Measurements from ENCODE around the gene SLC38A11.
"Not testable (repeated sequence)": the region's sequence is repeated elsewhere in the genome, so short reads cannot be mapped to it uniquely, and the experiment has no call there.

The SLC38A11 gene

DNA sequence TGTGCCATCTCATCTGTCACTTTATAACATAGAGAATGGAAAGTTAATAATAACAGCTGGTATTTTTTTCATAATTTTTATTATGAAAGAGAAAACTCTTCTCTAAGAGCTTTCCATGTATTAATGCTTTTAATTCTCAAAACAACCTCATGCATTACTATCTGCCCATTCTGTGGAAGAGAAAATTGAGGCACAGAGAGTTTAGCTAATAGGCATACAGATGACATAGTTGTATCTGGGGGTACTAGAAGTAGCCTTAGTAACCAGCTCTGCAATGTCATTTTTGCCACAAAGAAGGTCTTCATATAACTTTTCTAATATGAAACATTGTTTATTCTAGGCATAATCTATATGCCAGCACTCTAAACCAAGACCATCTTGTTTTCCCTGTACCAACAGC, 77.4 kb downstream of the SLC38A11 start:
- no peak for DNase-seq (ENCODE audit: low read depth, low spot score)

DNA sequence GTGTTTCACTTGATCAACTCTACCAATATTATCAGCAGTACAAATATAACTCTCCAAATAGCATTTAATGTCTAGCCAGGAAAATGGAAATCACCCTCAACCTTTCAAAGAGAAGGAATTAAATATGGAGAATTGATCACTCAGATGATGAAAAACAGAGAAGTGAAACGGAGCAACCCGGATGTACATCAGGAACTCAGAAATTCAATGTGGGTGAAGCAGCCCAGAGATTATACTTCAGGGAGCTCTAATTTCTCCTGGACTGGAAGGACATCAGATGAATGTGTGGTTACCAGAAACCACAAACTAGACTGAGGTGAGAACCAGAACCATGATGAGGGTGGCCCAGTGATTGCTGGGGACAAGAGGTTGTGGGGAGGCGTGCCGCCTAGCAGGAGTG, 78.2 kb downstream of the SLC38A11 start:
- DNase-seq (ENCODE audit: low read depth, low spot score) = no peak

DNA sequence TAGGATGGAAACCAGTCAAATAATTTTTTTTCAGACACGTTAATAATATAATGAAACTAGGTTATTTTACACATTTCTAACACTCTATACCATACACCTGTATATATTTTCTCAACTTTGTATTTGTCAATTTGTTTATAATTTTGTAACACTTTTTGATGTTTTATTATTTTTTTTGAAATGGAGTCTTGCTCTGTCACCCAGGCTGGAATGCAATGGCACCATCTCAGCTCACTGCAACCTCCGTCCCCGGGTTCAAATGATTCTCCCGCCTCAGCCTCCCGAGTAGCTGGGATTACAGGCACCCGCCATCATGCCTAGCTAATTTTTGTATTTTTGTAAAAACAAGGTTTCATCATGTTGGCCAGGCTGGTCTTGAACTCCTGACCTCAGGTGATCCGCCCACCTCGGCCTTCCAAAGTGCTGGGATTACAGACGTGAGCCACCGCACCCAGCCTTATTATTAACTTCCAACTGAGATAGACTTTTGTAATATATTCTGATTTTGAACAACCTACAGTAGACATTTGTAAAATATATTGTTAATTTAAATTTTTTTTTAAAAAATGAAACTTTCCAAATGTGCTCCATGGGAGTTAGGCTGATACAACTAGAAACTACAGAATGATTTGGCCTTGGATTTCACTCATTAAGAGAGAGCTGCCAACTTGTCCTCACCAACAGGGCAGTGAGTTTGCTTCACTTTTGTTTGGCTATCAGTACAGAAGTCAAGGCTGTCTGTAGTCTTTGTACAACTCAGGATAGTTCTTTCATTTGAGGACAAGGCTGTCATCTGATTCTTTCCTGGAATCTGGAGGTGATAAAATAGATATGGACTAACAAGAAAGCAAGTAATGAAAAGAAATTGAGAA, 79.8 kb downstream of the SLC38A11 start:
- no peak for DNase-seq (ENCODE audit: low read depth, low spot score)

DNA sequence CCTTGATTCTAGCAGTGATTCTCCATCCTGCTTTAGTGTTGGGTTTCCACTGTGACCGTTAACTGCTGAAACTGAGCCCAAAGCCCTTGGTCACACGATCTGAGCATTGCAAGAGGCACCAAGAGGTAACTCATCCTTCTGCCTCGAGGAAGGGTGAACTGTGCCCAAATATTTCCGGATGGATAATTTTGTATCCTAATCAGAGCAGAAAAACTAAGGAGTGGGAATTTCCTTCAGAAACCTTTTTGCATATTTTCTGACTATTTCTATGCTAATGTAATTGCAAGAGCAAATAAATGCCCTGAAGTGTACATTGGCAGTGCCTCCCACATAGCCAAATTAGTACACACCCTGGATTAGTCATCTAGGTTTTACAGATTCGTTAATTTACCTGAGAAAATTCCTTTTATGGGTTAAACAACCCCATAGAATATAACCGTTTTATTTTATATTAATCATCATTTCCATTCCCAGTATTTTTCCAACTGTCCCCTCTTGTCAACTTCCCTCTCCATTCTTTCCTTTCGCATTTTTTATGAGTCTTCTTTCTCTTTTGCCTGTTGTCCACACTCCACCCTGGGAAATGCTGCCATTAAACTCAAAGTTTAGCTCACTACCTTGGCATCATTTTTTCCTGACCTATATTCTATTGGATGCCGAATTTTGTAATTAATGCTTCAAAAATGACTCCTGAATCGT, 82.0 kb downstream of the SLC38A11 start:
- no peak for DNase-seq (ENCODE audit: low read depth, low spot score)

DNA sequence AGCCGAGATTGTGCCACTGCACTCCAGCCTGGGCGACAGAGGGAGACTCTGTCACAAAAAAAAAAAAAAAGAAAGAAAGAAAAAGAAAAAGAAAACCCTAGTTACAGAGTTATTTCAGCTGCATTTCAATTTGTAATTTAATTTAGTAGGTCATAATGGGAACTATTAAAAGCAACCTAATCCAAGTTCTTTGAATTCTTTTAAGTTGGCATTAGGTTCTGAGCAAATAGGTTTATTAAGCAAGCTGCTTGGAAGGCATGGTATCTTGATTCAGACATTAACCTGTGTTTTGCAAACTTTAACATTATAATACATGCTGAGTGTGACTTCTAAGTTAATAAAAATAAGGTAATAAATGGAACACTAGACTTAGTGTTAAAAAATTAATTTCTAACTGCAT, 83.9 kb downstream of the SLC38A11 start:
- no peak for DNase-seq (ENCODE audit: low read depth, low spot score)

DNA sequence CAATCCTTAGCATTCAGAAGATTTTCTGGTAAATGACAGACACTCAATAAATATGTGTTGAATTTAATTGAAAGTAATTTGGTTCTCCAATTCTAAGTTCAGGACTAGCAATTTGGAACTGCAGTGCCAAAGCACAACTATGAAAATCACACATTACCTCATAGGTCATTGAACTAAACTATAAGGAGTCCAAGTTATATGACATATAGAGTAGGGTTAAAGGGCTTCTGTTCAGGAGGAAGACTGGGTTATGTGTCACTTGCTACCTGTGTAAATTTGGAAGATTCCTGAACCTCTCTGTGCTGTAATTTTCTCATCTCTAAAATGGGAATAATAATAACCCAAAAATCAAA, 85.9 kb downstream of the SLC38A11 start:
- no peak for DNase-seq (ENCODE audit: low read depth, low spot score)

DNA sequence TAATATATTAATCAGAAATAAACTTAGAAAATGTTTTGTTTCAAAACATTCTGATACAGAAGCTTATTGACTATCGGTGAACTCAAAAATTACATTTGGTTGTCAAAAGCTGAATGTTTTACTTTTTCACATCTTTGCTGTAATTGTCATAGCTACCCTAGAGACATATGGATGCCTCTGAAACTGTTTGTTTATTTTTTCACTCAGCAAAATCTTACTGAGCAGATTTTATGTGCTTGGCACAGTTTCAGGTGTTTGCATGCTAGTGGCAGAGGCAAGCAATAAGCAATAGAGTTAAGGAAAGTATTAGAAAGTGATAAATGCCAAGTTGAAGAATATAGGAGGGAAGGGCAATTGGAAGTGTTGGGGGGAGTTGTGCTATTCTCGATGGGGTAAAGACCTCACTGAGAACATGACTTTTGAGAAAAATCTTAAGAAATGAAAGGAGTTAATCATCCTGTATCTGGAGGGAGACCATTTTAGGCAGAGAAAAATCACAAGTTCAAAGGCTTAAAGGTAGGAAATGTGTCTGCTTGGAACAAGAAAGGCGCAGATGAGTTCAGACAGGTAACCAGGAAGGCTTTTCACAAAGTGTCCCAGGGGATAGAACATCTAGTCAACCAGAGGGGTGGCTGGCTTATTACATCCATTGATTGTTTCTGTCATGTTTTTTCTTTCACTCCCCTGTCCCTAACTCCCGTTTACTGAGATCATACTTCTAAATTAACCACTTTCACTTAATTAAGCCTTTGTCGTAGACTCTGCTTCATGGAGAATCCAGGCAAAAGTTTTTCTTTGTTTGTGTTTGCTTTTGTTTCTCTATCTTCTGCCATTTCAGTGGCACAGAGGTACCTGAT, 86.5 kb downstream of the SLC38A11 start:
- no peak for DNase-seq (ENCODE audit: low read depth, low spot score)

DNA sequence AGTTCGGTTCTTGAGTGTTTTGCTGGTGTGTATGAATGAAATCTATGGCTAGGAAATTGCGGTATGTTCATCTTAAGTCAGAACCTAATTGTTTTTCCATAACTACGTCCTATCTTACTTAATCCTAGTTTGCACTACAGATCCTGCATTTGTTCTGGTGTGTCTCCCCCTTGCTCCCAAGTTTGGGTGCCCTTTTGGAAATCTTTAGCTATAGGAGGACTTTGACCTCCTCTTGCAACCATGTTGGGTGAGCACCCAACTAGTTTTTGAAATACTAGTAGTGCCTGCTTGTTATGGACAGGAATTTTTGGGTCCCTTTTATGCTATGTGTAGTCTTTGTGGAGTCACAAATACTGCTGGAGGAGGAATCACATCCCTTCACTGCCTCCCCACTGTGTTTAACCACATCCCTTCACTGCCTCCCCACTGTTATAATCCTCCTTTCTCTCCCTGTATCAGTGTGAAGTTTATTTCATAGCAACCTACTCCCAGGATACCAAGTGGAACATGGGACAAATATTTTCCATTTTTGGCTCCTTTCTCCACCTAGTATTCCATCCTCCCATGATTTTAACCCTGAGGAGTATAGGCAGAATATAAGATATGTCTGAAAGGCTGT, 87.4 kb downstream of the SLC38A11 start:
- no peak for DNase-seq (ENCODE audit: low read depth, low spot score)

DNA sequence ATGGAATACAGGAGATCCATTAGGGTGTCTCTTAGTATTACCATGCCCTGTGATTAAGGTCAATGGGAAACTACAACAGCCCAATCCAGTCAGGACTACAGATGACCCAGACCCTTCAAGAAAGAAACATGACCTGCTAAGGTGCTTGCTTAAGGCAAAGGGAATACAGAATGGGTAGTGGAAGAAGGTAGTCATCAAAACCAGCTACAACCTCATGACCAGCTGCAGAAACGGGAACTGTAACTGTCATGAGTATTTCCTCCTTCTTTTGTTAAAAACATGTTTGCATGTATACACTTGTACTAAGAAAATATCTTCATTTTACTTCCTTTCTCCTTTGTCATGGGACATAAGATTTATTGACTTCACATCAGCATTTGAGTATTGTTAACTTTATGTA, 88.9 kb downstream of the SLC38A11 start:
- DNase-seq (ENCODE audit: low read depth, low spot score) = not testable (repeated sequence)

DNA sequence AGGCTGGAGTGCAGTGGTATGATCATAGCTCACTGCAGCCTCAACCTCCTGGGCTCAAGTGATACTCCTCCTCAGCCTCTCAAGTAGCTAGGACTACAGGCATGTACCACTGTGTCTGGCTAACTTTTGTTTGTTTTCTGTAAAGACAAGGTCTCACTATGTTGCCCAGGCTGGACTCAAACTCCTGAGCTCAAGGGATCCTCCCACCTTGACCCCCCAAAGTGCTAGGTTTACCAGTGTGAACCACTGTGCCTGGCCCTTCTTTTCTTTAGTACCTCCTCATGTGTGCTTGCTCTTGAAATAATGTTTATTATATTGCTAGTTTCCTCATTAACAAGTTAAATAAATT, 94.7 kb downstream of the SLC38A11 start:
- no peak for DNase-seq (ENCODE audit: low read depth, low spot score)

DNA sequence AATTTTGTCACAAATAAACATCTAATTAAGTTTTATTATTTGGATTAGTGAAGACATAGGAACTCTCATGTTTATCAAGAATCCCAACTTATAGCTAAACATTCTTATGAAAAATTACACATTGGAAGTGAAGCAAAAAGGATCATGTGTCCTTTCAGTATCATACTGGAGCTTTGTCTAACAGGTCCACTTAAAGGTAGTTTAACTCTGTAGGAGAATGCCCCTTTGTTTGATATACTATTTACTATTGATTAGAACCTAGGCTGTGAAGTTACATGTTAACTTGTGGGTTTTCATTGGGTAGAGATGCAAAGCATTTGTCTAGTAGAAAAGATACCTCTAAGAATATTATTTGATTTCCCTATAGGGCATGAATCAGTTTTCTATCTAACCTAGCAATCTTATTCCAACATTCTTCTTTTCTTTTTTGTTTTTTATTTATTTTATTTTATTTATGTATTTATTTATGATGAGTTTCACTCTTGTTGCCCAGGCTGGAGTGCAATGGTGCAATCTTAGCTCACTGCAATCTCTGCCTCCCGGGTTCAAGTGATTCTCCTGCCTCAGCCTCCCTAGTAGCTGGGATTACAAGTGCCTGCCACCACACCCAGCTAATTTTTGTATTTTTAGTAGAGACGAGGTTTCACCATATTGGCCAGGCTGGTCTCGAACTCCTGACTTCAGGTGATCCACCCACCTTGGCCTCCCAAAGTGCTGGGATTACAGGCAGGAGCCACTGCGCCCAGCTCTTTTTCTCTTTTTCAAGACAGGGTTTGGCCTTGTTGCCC, 95.2 kb downstream of the SLC38A11 start:
- DNase-seq (ENCODE audit: low read depth, low spot score) = not testable (repeated sequence)

DNA sequence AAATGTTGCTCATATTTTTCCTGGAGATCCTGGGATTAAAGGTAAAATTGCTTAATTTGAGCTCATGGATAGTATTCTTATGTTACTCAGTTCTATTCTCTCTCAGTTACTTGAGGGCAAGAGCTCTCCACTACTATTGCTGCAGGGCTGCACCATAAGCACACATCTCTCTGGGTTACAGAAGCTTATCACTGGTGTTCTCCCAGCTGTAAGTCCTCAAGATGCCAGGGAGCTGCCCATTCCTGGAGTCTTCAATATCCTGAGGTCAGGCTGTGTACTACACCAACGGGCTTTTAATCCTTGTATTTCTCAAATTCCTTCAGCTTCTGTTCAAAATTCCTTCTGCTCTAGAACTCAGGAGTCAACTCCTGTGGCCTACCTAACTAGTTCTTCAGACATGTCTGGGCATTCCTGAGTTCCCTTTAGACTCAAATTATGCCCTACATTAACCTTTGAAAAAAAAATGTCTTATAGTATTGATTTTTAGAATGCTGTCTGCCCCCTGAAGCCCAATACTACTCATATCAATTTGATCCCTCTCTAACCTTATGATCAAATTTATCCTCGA, 96.0 kb downstream of the SLC38A11 start:
- no peak for DNase-seq (ENCODE audit: low read depth, low spot score)

DNA sequence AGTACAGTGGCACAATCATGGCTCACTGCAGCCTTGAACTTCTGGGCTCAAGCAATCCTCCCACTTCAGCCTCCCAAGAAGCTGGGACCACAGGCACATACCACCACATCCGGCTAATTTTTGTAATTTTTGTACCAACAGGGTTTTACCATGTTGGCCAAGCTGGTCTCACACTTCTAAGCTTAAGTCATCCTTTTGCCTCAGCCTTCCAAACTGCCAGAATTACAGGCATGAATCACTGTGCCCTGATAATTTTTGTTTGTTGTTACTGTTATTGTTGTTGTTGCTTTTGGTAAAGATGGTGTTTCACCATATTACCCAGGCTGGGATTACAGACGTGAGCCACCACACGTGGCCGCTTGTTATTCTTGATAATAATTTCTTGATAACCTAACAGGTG, 103.2 kb downstream of the SLC38A11 start:
- no peak for DNase-seq (ENCODE audit: low read depth, low spot score)

DNA sequence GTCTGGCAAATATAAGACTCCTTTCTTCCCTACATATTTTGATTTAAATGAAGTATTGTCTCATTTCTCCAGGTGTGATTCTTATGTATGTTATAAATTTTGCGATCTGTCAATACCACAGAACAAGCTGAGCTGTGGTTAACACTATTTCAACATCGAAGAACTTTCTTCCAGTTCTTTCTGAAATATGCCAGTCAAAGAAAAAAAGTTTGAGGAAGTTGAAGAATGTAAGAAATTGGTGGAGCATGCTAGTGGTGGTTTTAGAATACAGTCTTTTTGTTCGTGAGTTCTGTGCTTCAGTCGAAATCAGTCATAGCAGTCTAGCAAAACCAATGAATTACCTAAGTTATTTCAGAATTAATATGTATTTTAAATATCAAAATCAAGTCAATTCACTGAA, 105.1 kb downstream of the SLC38A11 start:
- DNase-seq (ENCODE audit: low read depth, low spot score) = no peak

DNA sequence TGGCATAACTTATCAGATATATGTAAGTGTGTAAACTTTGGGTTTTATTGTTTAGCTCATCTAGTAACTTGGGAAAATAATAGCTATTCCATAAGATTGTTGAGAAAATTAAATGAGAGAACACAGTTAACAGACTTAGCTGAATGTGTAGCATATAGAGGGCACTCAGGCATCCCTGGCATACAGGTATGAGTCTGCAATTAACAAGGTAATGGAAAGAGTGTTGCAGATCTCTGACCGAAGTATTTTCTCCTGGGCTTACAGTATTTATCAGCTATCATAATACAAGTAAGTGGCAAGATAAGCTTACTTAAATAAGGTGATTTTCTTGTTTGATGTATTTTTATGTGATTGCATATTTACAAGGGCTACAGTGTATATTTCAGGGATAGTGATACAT, 105.8 kb downstream of the SLC38A11 start:
- no peak for DNase-seq (ENCODE audit: low read depth, low spot score)

DNA sequence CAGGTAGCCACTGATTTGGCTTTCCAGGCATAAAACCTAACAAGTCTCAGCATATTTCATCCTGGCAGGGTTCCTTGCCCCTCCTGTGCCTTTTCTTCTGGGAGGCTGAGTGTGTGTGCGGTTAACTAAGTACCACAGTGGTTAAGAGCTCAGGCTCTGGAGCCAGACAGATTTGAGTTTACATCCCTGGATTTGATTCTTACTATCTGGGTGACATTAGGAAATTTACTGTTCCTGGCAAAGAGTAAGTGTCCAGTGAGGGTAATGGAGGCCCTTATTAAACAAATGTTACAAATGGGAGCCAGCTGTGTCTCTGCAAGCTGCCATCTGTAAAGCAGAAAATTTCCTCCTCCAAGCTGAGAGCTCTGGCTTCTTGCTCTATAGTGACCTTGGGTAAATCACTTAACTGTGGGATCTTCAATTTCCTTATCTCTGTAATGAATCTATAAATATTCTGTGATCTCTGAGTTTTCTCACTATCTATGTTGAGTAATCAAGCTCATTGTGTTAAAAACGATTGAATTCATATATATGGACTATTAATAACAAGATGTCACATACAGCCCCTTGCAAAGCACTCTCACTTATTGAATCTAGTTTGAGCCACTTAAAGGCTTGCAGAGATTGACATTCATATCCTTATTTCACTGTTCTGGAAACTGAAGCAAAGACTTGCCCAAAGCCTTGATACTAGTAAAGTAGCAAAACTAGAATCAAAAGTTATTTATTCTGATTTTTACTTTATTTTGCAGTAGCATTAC, 107.2 kb downstream of the SLC38A11 start:
- no peak for DNase-seq (ENCODE audit: low read depth, low spot score)

DNA sequence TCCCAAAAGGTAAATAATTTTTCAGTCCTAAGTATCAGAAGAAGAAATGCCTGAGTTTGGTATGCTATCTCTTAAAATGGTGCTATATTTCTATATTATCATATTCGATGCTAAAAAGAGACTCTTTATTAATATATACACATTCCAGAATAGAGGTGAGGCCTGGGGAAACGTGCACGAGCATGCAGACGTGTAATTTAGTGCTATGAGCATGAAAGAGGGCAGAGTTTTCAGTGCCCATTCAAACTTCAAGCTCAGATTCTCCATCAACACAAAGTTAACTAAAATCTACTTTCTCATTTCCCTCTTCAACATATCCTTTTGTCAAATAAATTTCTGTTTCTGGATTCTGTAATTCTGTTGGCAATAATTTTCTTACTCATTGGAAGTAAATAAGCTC, 108.0 kb downstream of the SLC38A11 start:
- no peak for DNase-seq (ENCODE audit: low read depth, low spot score)

DNA sequence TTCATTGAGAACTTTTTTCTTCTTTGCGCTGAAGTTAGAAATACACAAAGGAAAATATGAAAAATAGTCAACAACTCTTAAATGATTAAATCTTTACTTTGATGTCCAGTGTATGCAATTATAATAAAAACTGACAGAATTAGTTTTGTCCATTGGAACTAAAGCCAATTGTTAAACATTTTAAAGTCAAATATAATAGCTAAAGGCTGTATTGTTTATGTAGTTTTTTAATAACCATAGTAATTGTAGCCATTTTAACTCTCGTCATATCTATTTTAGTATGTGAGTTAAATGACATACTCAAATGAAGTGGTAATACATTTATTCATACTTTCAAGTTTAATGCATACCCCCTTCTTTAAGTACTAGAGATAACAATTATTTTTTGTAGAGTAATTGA, 109.0 kb downstream of the SLC38A11 start:
- no peak for DNase-seq (ENCODE audit: low read depth, low spot score)

All from activated CD4-positive, CD25-positive, alpha-beta regulatory T cell treated with anti-CD3 and anti-CD28 coated beads, Interleukin-2, amount 50 U/mL, for 16 hours (primary cell).